VCaP (cell line): ENCODE data around the gene GRIK3.

Experiments
- H3K27ac ChIP-seq: fragments of 450-650 bp; 2 replicates; pipeline ENCODE4 v1.5.1; 2017
- TF ChIP-seq, protein P1 (sequence below): fragments of 450-650 bp; conservative IDR thresholded peaks from 2 replicates; pipeline ENCODE4 v1.5.1; 2017; ENCODE audit warnings: mild to moderate bottlenecking, moderate library complexity

The GRIK3 gene

DNA sequence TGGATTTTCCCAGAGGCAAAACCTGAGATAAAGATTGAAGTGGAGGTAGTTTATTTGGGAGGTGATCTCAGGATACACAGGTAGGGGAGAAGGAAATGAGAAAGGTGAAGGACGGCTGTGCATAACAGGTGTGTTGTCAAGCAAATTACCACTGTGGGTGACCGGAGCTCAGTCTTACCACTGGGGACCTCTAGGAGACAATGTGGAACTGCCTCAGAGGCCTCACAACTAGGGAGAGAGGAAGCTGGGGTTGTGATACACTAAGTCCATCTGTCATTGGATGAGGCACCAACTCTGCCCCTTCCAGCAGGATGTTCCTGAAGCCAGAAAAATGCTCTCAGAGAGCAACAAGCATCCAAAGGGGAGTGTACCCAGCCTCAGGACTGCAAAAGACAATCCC lies 32.6 kb downstream of the GRIK3 start:
- TF ChIP-seq, protein P1, sequence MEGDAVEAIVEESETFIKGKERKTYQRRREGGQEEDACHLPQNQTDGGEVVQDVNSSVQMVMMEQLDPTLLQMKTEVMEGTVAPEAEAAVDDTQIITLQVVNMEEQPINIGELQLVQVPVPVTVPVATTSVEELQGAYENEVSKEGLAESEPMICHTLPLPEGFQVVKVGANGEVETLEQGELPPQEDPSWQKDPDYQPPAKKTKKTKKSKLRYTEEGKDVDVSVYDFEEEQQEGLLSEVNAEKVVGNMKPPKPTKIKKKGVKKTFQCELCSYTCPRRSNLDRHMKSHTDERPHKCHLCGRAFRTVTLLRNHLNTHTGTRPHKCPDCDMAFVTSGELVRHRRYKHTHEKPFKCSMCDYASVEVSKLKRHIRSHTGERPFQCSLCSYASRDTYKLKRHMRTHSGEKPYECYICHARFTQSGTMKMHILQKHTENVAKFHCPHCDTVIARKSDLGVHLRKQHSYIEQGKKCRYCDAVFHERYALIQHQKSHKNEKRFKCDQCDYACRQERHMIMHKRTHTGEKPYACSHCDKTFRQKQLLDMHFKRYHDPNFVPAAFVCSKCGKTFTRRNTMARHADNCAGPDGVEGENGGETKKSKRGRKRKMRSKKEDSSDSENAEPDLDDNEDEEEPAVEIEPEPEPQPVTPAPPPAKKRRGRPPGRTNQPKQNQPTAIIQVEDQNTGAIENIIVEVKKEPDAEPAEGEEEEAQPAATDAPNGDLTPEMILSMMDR: peak; percentile 18; the same call in 1 of the 2 replicates
- no peak overlapping the region for H3K27ac ChIP-seq

DNA sequence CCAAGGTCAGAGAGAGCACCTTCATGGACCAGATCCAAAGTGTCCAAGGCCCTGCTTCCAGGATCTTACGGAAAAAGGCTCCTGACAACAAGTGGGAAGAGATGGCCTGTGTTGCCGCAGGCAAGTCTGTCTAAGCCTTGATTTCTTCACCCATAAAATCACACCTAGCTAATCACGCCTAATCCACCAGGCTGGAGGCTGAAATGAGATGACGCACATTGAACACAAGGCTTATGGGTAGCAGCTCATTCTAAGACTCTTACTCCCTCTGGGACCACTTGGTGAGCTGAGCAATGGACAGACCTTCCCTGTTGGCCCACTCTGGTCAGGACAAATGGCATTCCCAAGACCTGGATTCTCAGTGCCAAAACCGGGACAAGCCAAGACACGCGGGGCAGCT lies 38.2 kb downstream of the GRIK3 start:
- H3K27ac ChIP-seq: no peak overlapping the region
- TF ChIP-seq, protein P1: no peak

DNA sequence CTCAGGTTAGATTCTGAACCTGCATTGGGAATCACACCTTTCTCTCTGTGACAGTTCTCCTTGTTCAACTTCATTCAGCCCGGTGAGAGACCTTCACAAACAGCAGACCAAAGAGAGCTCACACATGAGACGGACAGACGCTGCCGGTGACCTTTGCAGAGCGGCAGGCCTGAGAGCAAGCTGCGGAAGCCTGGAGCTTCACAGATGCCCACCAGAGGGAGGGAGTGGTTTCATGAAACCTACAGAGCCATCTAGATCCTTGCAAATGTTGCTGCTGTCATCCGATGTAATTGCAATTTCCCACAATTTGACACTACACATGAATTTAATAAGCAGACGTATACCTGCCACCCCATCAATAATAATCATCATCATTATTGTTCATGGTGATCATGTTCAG lies 39.4 kb downstream of the GRIK3 start:
- TF ChIP-seq, protein P1: no peak
- no peak overlapping the region for H3K27ac ChIP-seq

DNA sequence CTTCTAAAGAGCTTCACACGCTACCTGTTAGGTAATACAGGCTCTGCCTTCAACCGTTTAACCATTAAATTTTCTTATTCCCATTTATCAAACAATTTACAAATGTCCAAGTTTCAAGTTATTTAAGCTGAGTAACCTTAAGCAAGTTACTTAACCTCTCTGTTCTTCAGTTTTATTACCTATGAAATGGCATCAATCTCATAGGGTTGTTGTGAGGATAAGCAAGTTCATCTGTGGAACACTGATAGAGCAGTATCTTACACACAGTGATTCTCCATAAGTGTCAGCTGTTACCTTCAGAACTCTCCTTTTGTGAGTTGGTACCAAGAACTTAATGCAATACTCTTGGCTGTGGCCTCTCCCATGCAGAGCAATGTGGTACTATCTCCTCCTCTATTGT lies 40.0 kb downstream of the GRIK3 start:
- H3K27ac ChIP-seq: no peak overlapping the region
- TF ChIP-seq, protein P1: no peak

DNA sequence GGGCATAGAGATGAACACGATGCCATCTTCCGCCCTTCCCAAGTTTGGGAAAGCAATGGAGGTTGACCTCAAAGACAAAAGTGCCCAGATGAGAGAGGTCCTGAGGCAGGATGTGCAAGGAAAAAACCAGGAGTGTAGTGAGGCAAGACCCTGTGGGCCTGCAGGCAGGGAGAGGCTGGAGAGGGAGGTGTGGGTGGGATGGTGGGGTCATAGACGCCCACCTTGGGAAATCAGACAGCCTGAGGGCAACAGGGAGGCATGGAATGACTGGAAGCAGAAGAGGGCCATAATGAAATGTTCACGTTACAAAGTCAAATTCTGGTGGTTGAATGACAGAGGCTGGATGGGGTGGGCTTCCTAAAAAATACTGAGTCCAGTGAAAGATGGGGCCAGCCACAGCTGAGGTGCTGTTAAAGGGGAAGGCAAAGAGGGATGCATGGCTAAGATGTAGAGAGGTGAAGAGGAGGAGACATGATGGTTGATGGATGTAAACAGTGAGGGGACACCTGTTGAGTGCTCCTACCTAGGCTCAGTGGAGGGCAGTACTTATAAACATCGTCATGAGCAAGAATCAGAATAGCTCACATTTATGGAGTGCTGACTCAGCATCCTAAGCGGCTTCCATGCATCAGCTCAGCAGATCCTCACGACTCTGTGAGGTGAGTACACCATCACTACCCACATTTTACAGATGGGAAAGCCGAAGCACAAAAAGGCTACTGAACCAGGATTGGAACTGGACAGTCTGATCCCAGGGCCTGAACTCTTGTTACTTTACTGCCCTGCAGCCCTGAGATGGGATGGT lies 42.0 kb downstream of the GRIK3 start:
- TF ChIP-seq, protein P1: no peak

DNA sequence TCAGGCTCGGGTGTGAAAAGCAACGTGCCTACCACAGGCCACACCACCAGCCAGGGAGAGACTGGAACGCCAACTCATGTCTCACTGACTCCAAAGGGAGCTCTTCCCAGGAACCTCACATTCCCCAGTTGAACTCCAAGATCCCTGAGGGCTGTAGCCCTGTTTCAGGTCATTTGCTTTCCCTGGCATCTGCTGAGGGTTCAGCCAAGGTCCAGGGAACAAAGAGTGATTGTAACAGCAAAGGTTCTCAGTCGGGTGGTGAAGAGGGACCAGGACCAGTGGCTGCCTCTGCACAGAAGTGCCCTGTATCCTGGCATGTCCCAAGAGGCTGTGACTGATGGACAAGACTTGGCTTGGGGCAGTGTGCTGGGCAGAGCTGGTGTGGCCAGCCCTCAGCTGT lies 42.8 kb downstream of the GRIK3 start:
- H3K27ac ChIP-seq: no peak overlapping the region
- TF ChIP-seq, protein P1: no peak

More for the DNA sequence above, 42.0 kb downstream of the GRIK3 start:
- H3K27ac ChIP-seq: no peak overlapping the region

DNA sequence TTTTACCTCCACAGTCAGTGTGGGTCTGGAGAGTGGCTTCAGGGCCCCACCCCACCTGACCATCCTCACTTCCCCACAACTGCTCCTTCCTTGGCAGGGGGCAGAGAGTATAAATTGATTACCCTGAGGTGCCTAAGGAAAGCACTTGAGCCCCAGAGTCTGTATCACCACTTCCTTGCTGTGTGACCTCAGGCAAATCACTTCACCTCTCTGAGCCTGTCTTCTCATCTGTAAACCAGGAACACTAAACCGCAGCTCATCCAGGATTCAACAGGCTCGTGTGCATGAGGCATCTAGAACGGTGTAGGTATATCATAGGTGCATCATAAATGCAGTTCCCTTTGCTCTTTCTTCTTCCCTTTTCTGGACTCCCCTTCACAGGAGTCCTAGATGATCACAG lies 43.4 kb downstream of the GRIK3 start:
- TF ChIP-seq, protein P1: no peak
- no peak overlapping the region for H3K27ac ChIP-seq
